ENCODE data around the gene MAP3K4. TPM values are rescaled to one million over a fixed set of nuclear protein-coding genes. Genes with fewer than 3 reads are reported as not detected.

The MAP3K4 gene
- total RNA-seq, 1 donor from 2014 or later = 41.2 TPM

DNA sequence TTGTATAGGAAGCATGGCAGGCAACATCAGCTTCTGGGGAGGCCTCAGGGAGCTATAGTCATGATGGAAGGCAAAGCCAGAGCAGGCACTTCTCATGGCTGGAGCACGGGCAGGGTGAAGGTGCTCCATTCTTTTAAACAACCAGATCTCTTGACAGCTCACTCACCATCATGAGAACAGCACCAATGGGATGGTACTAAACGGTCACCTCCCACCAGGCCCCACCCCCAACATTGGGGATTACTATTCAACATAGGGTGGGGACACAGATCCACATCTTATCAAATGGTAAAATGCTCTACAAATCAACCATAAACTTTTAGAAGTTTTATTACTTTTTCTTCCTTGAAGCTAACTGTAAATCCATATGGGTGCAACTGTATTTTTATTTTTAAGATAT, 61.5 kb downstream of the MAP3K4 start:
- no peak for DNase-seq (ENCODE audit: low spot score)
- H3K27ac Mint-ChIP-seq (ENCODE audit: unreplicated experiment) = no peak overlapping the region
- no peaks in the 10 kb centered on the region for H3K36me3 Mint-ChIP-seq (ENCODE audit: low read depth, unreplicated experiment)
- peaks cover 4% of the 10 kb centered on the region for H3K4me1 Mint-ChIP-seq (ENCODE audit: unreplicated experiment)
- TF ChIP-seq, protein P1, sequence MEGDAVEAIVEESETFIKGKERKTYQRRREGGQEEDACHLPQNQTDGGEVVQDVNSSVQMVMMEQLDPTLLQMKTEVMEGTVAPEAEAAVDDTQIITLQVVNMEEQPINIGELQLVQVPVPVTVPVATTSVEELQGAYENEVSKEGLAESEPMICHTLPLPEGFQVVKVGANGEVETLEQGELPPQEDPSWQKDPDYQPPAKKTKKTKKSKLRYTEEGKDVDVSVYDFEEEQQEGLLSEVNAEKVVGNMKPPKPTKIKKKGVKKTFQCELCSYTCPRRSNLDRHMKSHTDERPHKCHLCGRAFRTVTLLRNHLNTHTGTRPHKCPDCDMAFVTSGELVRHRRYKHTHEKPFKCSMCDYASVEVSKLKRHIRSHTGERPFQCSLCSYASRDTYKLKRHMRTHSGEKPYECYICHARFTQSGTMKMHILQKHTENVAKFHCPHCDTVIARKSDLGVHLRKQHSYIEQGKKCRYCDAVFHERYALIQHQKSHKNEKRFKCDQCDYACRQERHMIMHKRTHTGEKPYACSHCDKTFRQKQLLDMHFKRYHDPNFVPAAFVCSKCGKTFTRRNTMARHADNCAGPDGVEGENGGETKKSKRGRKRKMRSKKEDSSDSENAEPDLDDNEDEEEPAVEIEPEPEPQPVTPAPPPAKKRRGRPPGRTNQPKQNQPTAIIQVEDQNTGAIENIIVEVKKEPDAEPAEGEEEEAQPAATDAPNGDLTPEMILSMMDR (IDR thresholded peaks at IDR 0.05; ENCODE audit: unreplicated experiment) = no peak
- no peak overlapping the region for H3K4me3 Mint-ChIP-seq (ENCODE audit: unreplicated experiment)
- no peaks in the 10 kb centered on the region for H3K27me3 Mint-ChIP-seq (ENCODE audit: unreplicated experiment)
- no peaks in the 10 kb centered on the region for H3K9me3 Mint-ChIP-seq (ENCODE audit: unreplicated experiment)

DNA sequence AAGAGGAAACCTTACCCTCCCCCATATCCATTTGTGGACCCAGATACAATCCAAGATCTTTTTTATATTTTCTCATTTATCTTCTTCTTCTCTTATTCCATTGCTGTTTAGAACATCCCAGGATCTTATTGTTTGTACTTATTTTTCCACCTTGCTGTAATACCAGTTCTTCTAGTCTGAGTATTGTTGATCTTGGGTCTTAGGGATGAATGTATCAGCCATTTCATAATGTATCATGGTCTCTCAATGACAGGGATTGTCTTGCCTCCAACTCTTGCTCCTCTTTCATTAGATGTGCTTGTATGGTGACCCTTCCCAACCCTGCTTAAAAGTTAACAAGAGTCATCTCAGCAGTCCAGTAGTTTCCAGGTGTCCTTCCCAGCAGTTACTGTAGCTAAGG, 63.3 kb downstream of the MAP3K4 start:
- no peaks in the 10 kb centered on the region for H3K36me3 Mint-ChIP-seq (ENCODE audit: low read depth, unreplicated experiment)
- H3K27ac Mint-ChIP-seq (ENCODE audit: unreplicated experiment) = no peak overlapping the region
- no peaks in the 10 kb centered on the region for H3K27me3 Mint-ChIP-seq (ENCODE audit: unreplicated experiment)
- H3K4me3 Mint-ChIP-seq (ENCODE audit: unreplicated experiment) = no peak overlapping the region
- no peaks in the 10 kb centered on the region for H3K9me3 Mint-ChIP-seq (ENCODE audit: unreplicated experiment)
- TF ChIP-seq, protein P1 (IDR thresholded peaks at IDR 0.05; ENCODE audit: unreplicated experiment) = no peak
- DNase-seq (ENCODE audit: low spot score) = no peak
- peaks cover 4% of the 10 kb centered on the region for H3K4me1 Mint-ChIP-seq (ENCODE audit: unreplicated experiment)

DNA sequence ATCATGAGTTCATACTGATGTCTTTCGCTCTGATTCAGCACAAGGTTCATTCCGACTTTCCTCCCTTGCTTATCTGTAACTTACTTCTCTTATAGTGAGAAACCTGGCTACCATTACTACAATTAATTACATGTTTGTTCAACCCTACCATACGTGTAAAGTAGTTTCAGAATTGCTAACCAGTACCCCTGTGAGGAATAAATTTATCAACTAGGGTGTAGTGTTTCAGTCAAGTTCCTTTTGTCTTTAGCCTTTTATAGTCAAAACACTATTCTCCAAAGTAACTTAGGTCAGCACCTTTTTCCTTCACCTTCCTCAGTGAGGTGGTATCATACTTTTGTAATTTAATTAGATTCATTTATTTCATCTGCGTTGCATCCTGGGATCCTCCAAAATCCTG, 64.9 kb downstream of the MAP3K4 start:
- no peak overlapping the region for H3K4me3 Mint-ChIP-seq (ENCODE audit: unreplicated experiment)
- no peaks in the 10 kb centered on the region for H3K36me3 Mint-ChIP-seq (ENCODE audit: low read depth, unreplicated experiment)
- no peak overlapping the region for H3K27ac Mint-ChIP-seq (ENCODE audit: unreplicated experiment)
- H3K27me3 Mint-ChIP-seq (ENCODE audit: unreplicated experiment) = no peaks in the 10 kb centered on the region
- peaks cover 4% of the 10 kb centered on the region for H3K4me1 Mint-ChIP-seq (ENCODE audit: unreplicated experiment)
- TF ChIP-seq, protein P1 (IDR thresholded peaks at IDR 0.05; ENCODE audit: unreplicated experiment) = no peak
- no peaks in the 10 kb centered on the region for H3K9me3 Mint-ChIP-seq (ENCODE audit: unreplicated experiment)
- DNase-seq (ENCODE audit: low spot score) = no peak

DNA sequence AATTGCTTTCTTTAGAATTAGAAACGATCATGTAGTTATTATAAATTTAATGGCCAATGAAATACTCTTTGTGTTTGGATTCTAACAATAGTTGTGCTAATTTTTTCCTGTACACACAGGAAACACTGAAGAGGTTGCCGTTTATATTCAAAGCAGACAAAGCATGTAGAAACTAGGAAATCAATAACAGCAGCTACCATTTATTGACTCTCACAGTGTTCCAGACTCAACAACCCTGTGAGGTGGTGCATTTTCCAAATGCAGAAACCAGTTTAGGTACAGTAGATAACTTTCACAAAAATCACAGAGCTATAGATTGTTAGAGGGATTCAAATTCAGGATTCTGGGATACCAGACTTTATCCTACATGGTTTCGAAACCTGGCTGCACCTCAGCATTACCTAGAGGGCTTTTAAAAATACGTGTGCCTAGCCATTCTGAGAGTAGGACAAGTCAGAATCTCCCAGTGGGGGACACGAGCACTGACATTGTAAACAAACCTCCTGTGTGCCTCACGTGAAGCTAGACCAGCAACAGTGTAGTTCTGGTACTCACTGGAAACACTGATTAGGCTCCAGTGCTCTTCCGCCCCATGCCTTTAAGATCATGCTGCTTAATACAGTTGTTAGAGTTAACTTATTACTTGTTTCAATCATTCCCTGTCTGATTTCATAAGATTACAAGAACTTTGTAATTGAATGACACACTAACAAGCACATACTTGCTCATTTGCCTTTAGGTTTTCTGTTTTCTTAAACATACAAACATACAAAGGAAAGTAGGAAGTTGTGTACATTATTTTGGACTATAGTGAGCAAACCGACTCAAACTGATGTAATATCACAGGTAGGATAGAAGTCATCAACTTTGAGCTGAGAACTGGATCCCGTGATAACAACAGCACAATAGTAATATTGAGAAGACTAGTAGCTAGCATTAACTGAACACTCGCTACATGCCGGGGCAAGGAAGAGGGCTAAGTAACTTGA, 65.8 kb downstream of the MAP3K4 start:
- no peak for DNase-seq (ENCODE audit: low spot score)
- H3K4me1 Mint-ChIP-seq (ENCODE audit: unreplicated experiment) = peaks cover 4% of the 10 kb centered on the region
- H3K27me3 Mint-ChIP-seq (ENCODE audit: unreplicated experiment) = no peaks in the 10 kb centered on the region
- no peak overlapping the region for H3K4me3 Mint-ChIP-seq (ENCODE audit: unreplicated experiment)
- H3K9me3 Mint-ChIP-seq (ENCODE audit: unreplicated experiment) = no peaks in the 10 kb centered on the region
- H3K36me3 Mint-ChIP-seq (ENCODE audit: low read depth, unreplicated experiment) = no peaks in the 10 kb centered on the region
- H3K27ac Mint-ChIP-seq (ENCODE audit: unreplicated experiment) = no peak overlapping the region
- TF ChIP-seq, protein P1 (IDR thresholded peaks at IDR 0.05; ENCODE audit: unreplicated experiment) = no peak

DNA sequence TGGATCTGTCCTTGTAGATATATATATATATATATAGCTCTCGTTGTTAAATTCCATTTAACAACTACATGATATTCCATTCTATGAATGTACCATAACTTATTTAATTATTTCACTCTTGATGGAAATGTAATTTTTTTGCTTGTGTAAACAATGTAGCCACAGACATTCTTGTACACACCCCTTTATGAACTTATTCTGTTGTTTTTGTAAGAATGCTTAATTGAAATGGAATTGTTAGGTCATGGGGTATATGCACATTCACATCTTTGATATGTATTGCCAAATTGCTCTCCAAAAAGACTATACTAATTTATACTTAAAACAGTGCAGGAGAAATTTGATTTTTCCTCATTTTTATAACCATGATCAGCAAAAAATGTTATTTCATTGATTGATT, 67.2 kb downstream of the MAP3K4 start:
- no peak for DNase-seq (ENCODE audit: low spot score)
- Mint-ChIP-seq H3K36me3 (ENCODE audit: low read depth, unreplicated experiment) (no peaks in the 10 kb centered on the region), H3K9me3 (ENCODE audit: unreplicated experiment) (no peaks in the 10 kb centered on the region), H3K4me3 (ENCODE audit: unreplicated experiment) (no peak overlapping the region), H3K27ac (ENCODE audit: unreplicated experiment) (no peak overlapping the region), H3K4me1 (ENCODE audit: unreplicated experiment) (peaks cover 4% of the 10 kb centered on the region), H3K27me3 (ENCODE audit: unreplicated experiment) (no peaks in the 10 kb centered on the region)
- TF ChIP-seq, protein P1 (IDR thresholded peaks at IDR 0.05; ENCODE audit: unreplicated experiment) = no peak
